Amniotic stem cell (primary cell): ENCODE measurements around the gene RALGDS.

Experiments
- DNase-seq: peaks from one replicate; lab custom pipeline; 2025; lab: John Stamatoyannopoulos, UW

RALGDS gene

DNA sequence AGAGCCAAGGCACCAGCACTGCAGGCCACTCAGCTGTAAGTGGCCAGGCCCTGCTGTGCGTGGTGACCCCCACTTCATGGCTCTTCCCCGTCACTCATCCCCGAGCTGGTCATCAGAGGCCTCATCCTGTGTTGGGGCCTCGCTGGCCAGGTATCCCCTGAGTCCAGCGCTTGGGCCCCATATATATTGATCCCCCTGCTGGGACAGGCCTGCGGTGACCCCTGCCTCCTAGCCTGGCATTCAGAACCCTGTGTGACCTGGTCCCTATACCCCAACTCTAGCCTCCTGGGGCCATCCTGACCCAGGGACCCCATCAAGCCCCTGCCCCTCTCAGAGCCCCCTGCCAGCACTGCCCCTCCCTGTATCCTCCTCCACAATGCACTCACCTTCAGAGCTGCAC lies 30.0 kb upstream of the RALGDS start:
- DNase-seq: no peak

DNA sequence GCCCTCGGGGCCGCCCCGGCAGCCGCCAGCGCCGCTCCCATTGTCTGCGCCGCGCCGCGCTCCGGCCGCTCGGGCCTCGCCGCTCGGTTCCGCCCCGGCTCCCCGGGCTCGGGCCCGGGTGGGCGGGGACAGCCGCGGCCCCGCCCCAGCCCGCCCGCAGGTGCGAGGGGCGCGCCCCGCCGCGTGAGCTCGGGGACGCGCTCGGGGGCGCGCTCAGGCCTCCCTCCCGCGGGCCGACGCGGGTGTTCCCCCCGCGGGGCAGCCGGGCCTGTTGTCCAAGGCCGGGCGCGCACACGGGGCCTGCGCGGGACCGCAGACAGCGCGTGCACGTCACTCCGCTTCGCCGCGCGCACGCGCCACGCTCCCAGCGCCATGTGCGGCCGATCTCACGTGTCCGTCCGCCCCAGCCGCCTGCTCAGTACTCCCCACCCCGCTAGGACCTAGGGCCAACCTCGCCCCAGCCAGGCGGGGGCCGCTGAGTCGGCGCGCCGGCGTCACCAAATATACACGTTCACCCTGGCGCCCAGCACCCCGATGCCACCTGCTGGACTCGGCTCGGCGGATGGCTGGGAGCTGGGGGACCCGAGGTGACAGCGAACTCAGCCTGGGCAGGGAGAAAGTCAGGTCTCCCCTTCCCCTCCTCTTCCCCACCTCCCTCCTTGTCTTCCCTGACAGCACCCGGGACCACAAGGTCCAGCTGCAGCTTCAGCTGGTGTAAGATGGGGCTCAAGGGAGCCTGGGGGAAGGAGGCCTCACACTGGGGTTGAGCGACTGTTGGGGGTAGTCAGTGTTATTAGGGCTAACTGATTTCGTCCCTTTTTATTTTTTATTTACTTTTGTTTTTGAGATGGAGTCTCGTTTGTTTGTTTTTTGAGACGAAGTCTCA lies 28.3 kb upstream of the RALGDS start:
- peak; percentile 82 for DNase-seq

DNA sequence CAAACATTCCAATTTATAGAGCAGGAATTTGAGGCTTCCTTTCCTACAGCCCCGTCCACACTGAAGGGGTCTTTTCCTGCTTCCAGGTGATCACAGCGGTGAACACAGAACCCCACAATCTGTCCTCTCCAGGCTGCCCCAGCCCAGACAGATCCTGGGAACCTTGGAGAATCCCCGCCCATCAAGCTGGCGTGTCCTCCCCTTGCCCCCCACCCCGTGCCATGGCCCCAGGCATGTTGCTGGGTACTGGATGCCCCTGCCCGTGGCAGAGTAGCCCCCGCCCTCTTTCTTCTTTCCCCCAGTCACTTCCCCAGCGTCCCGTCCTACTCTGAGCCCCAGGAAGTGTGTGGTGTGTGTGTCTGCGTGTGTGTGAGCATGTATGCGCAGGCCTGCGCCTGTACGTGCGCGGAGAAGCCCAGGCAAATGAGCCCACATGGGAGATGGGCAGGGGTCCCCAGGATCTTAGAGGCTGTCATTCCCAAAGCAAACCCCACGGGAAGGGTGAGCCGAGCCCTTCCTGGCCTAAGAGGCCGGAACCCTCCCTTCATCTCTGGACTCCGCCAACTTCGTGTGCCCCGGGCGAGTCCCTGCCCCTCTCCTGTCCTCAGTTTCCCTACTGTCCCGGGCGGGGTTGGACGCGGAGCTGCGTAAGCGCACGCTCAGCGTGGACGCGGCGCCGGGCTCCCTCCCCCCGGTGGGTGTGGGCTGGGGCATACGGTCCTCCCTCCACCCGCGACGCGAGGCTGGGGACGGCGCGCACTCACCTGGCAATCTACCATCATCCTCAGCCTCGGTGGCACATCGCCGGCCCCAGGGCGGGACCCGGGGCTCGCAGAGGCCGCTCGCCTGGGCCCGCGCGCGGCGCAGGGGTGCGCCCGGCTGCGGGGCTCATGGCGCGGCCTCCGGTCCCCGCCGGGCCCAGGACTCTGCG lies 27.4 kb upstream of the RALGDS start:
- DNase-seq: no peak

GRCh38 chr9:133147412-133148198 lies 26.6 kb upstream of the RALGDS start:
- peak; percentile 11 for DNase-seq

DNA sequence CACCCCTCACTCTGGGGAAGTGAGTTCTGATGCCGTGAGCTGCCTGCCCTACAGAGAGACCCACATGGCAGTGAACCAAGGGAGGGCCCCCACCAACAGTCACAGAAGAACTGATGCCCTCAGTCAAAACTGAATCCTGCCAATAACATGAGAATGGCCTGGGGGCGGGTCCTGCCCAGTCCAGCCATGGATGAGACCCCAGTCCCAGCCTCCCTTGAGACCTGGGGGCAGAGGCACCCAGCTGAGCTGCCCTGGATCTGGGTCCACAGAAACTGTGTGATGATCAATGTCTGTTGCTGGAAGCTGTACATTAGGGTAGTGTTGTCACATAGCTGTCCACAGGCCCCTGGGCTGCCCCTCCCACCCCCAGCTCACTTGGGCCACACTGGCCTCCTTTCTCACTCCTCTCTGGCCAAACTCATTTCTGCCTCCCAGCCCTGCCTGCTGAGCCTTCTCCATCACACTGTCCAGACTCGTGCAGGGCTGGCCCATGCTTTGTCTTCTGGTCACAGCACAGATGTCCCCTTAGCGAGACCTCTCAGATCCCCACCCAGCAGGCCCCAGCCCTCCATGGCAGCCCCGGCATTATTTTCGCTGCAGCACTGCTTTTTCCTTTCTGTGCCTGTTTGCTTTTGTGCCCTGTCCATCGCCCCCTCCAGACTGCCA lies 25.8 kb upstream of the RALGDS start:
- DNase-seq: no peak

- no peak for DNase-seq
These were observed 24.1 kb upstream of the RALGDS start for GRCh38 chr9:133144904-133145851.

GRCh38 chr9:133144142-133144903 lies 23.3 kb upstream of the RALGDS start:
- DNase-seq: peak; percentile 35

DNA sequence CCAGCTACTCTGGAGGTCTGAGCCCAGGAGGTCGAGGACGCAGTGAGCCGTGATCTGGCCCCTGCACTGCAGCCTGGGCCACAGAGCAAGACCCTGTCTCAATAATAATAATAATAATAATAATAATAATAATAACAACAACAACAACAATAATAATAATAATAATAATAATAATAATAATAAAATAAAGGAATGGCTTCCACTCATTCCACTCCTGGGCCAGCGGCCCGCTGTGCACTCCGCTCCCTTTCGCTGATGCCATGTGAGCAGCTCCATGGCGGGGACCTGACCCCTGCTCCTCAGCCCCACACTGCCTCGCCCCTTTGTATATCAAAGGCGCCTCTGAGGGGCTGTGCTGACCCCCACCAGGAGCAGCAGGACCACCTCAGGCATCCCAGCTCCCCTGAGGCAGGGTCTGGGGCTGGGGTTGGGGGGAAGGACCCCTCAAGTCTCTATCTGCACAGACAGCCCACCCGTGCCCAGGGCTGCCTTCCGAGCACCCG lies 22.6 kb upstream of the RALGDS start:
- DNase-seq: no peak

GRCh38 chr9:133142684-133143622 lies 21.9 kb upstream of the RALGDS start:
- DNase-seq: no peak

DNA sequence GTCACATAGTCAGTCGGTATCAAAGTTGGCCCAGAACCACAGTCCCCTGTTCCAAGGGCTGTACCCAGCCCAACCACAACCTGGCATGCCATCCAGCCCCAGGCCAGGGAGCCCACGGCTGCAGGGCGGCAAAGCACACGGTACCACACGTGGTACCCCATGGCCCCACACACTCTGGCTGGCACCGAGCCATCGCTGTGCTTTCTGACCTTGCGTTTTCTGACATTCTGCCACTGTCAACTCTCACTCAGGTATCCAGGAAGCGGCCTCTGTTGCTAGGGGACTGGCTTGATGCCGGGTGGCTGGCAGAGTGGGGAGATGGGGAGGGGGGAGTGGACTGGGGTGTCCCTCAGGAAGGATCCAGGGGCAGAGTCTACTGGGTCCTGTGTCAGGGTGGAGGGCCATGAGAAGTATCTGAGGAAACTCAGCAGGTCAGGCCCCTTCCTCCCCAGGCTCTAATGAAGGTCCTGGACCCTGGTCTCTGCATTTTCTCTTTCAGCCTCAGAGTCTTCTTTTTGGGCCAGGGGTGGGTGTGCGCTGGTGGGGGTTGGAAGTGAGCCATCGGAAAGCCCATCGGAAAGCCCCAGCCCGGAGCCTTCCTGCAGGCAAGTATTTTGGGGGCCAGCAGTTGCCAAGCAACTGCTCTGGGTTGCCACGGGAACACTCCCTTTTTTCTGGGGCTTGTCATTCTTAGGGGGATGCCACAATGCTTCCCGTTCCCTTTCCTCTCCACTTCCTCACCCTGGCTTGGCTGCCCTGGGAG lies 21.0 kb upstream of the RALGDS start:
- no peak for DNase-seq

DNA sequence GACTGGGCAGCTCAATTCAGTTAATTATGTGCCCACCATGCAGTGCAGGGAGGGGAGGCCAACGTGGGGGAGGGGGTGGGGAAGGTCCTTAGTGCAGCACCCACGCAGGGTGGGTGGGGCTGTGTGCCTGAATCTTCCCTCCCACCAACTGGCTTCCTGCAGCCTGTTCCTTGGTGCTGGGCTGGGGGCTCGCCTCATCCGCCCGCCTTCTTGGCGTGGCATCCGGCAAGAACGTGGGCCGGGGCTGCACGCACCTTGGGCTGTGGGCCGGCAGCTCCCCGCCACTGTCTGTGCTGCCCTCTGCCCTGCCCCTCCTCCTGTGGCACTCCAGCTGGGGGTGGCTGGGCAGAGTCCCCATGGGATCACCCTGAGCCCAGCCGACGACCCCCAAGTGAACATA lies 19.6 kb upstream of the RALGDS start:
- no peak for DNase-seq

DNA sequence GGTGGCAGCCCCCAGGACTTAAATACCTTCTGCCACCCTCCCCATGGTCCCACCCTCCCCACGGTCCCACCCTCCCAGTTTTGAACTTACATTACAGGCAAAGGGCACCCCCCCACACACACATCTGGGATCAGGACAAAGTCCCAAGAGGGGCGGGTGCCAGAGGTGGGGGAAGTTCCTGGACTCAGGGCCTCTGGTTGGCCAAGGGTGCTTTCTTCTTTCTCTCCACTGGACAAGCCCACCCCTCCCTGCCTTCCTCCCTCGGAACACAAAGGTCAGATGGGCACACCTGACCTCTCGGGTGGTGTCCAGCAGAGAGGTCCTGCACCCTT lies 19.1 kb upstream of the RALGDS start:
- no peak for DNase-seq

- DNase-seq: no peak
These were observed 18.5 kb upstream of the RALGDS start for GRCh38 chr9:133139246-133140173.

DNA sequence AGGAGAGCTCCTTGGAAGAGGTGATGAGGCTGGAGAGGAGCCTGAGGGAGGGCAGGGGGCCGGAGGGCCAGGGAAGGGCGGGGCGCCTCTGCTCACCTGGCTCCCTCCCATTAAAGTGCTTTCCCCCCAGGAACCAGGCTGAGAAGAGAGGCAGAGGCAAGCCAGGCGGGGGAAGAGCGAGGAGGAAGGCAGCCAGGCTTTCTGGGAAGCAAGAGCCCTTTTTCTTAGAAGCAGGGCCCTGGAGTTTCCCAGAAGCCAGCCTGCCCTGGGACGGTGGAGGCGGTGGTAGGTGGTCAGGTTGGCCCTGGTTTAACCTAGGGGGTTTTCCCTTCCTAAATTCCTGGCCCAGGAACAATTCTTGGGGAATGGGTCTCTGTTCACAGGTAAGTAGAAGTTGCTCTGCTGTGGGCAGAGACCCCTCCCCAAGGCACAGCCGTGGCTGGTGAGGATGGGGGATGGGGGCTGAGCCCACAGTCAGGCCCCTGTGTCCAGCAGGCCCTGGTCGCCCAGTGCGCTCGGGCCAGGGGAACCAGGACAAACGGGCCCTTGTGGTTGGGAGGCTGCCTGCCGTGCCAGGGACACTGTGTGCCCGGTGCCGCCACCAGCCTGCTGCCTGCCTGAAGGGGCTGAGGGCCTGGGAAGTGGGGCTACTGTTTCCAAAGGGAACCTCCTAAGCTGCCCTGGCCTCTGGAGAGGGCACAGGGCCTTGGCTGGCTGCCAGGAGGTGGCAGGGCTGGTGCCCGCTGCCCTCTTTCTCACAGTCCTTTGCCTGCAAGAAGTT lies 16.6 kb upstream of the RALGDS start:
- DNase-seq: no peak

- DNase-seq: peak; percentile 75
These were observed 14.2 kb upstream of the RALGDS start for GRCh38 chr9:133135146-133135745.
